Adrenal gland (tissue), 12 donors: ENCODE measurements around the gene AGR3. TPM values are rescaled to one million over a fixed set of nuclear protein-coding genes. Genes with fewer than 3 reads are reported as not detected.
"Not testable (repeated sequence)": the region's sequence is repeated elsewhere in the genome, so short reads cannot be mapped to it uniquely, and the experiment has no call there.

Experiments used
- DNase-seq, 7 donors: peaks; one replicate each; pipeline ENCODE4 v3.0.0-alpha.2; 2019 to 2020
- H3K27ac ChIP-seq, 5 donors: fragments of 200-600 bp; sonication (generic) in 4 of 5; 1 replicate in 3 of 5; 2 replicates in 2 of 5; pipeline versions ENCODE4 v1.5.1 to v1.8.0; 2016 to 2020; ENCODE audit warnings: mild to moderate bottlenecking in 1 of 5
- H3K27me3 ChIP-seq: fragments of 200-600 bp; 2 replicates; pipeline ENCODE4 v1.8.0; 2021
- H3K36me3 ChIP-seq, 2 donors: fragments of 200-600 bp; replicated peaks in 1 of 2; 1 replicate in 1 of 2; 2 replicates in 1 of 2; pipeline versions ENCODE4 v1.5.1 to v1.8.0; 2018 to 2022
- H3K4me1 ChIP-seq, 2 donors: fragments of 200-600 bp; replicated peaks in 1 of 2; 1 replicate in 1 of 2; 2 replicates in 1 of 2; pipeline versions ENCODE4 v1.5.1 to v1.8.0; 2018 to 2021
- H3K4me3 ChIP-seq, 4 donors: fragments of 200-600 bp; sonication (generic) in 3 of 4; one replicate each; pipeline ENCODE4 v1.5.1; 2016 to 2018
- H3K9me3 ChIP-seq, 3 donors: fragments of 200-600 bp; sonication (generic) in 1 of 3; replicated peaks in 1 of 3; 1 replicate in 2 of 3; 2 replicates in 1 of 3; pipeline versions ENCODE4 v1.5.1 to v1.8.0; 2016 to 2021
- CTCF ChIP-seq, 6 experiments: fragments of 450-650 bp in 4 of 6; fragments of 200-600 bp in 2 of 6; sonication (generic) in 1 of 6; IDR thresholded peaks; 1 replicate in 5 of 6; 2 replicates in 1 of 6; pipeline versions ENCODE4 v1.5.1 to v1.8.0; 2016 to 2021; ENCODE audit warnings: antibody characterized with exemption in 6 of 6, mild to moderate bottlenecking in 2 of 6, moderate library complexity in 1 of 6
- POLR2A ChIP-seq, 2 donors: fragments of 450-650 bp; IDR thresholded peaks; one replicate each; pipeline ENCODE4 v1.6.1; 2017; ENCODE audit warnings: antibody characterized with exemption in 2 of 2, mild to moderate bottlenecking in 2 of 2, moderate library complexity in 1 of 2
- WGBS, 4 donors: extraction: QIAGEN DNeasy Blood & Tissue Kit in 2 of 4; methylation state at CpG; one replicate each; pipeline versions ENCODE4 v1.1.5 to v1.1.7; 2013 to 2017; 5-methylcytosine and 5-hydroxymethylcytosine counted together
- intact Hi-C, 2 donors: fragments of 100-400 bp; cut with DNase I; formaldehyde crosslinking; loops; one replicate each; pipeline versions ENCODE4 v1.14.1 to v1.15.0; 2022 to 2023
- polyA plus RNA-seq, 3 donors: library from polyadenylated mRNA; stranded (reverse); fragments of 200-250 nt in 2 of 3; fragments of 350-450 nt in 1 of 3; fragmentation: Illumina TruSeq in 1 of 3; extraction: RNeasy Lipid Tissue Mini Kit (QIAGEN cat#74804) in 1 of 3; gene quantifications; one replicate each; pipeline ENCODE4 v1.2.3, GENCODE V29; 2013 to 2014
- total RNA-seq, 9 donors: library from RNA; depleted of rRNA in 4 of 9; stranded (reverse); fragments of >200 nt in 4 of 9; fragments of 120-200 nt in 1 of 9; fragmentation: NEBNext Ultra II Directional in 1 of 9; extraction: Animal tissue kit (Norgen Biotek cat#: 25700) in 1 of 9; gene quantifications; one replicate each; pipeline versions ENCODE4 v1.1.0 to v1.2.4, GENCODE V29; 2013 to 2023
- donor health status: healthy with polysubstance abuse.
- donor health status: Bipolar disorder and iron deficiency.
- donor health status: DM: yes; HTN: yes; CAD: no.
- donor health status: DM: no; HTN: no; CAD: no.
- donor health status: DM: no; HTN: no; CAD: no.
- donor health status: DM: yes; HTN: yes; CAD: no.

AGR3 gene
- total and polyA plus RNA-seq, 12 donors: not detected

GRCh38 chr7:16874066-16874465 lies 7.7 kb downstream of the AGR3 start:
- Histone ChIP-seq H3K4me1 (no peaks in the 10 kb centered on the region), H3K9me3 (peaks cover 0 to 6% (median 0%) of the 10 kb centered on the region in 3 donors), H3K36me3 (no peaks in the 10 kb centered on the region), H3K27ac (no peak overlapping the region), H3K4me3 (no peak overlapping the region), H3K27me3 (no peaks in the 10 kb centered on the region)
- TF ChIP-seq POLR2A (IDR thresholded peaks at IDR 0.05) (no peak), CTCF (IDR thresholded peaks at IDR 0.05) (no peak)
- 34 to 50% (median 46%) methylated on average over 4 of the region's 4 CpGs for WGBS, 4 donors
- intact Hi-C loops: no loop called here
- DNase-seq: no peak

- TF ChIP-seq POLR2A (IDR thresholded peaks at IDR 0.05) (no peak), CTCF (IDR thresholded peaks at IDR 0.05) (no peak)
- no peaks in the 10 kb centered on the region for H3K36me3 ChIP-seq
- no peak overlapping the region for H3K27ac ChIP-seq
- intact Hi-C loops: no loop called here
- H3K4me1 ChIP-seq: no peaks in the 10 kb centered on the region
- H3K4me3 ChIP-seq: no peak overlapping the region
- H3K27me3 ChIP-seq: no peaks in the 10 kb centered on the region
- DNase-seq: no peak
- H3K9me3 ChIP-seq: peaks cover 0 to 5% (median 0%) of the 10 kb centered on the region in 3 donors
These were observed 14.5 kb downstream of the AGR3 start for GRCh38 chr7:16867328-16867727.

- H3K9me3 ChIP-seq, H3K36me3 ChIP-seq, H3K4me1 ChIP-seq, H3K27ac ChIP-seq, H3K27me3 ChIP-seq, intact Hi-C loops, H3K4me3 ChIP-seq, DNase-seq: not testable (repeated sequence)
- 85 to 96% (median 91%) methylated on average over 5 to 11 of the region's 11 CpGs for WGBS, 4 donors
These were observed 28.6 kb downstream of the AGR3 start for GRCh38 chr7:16853189-16853588.

- Histone ChIP-seq H3K4me1 (no peaks in the 10 kb centered on the region), H3K27ac (no peak overlapping the region), H3K27me3 (no peaks in the 10 kb centered on the region), H3K36me3 (no peaks in the 10 kb centered on the region), H3K4me3 (no peak overlapping the region), H3K9me3 (no peaks in the 10 kb centered on the region)
- DNase-seq: peak in 1 of 7 donors; percentile 17
- intact Hi-C loops: no loop called here
- TF ChIP-seq POLR2A (IDR thresholded peaks at IDR 0.05) (no peak), CTCF (IDR thresholded peaks at IDR 0.05) (no peak)
- WGBS, 4 donors: 33 to 45% (median 42%) methylated on average over 2 of the region's 2 CpGs
These were observed 30.0 kb downstream of the AGR3 start for GRCh38 chr7:16851829-16852228.

- Histone ChIP-seq H3K27ac (peak overlapping the region in 1 of 5 donors; percentile 5), H3K27me3 (no peaks in the 10 kb centered on the region), H3K4me3 (no peak overlapping the region), H3K36me3 (no peaks in the 10 kb centered on the region), H3K4me1 (no peaks in the 10 kb centered on the region), H3K9me3 (no peaks in the 10 kb centered on the region)
- WGBS, 4 donors: 75 to 84% (median 76%) methylated on average over 29 to 44 of the region's 44 CpGs
- TF ChIP-seq CTCF (IDR thresholded peaks at IDR 0.05): no peak
- TF ChIP-seq POLR2A (IDR thresholded peaks at IDR 0.05): no peak
- no peak for DNase-seq
- intact Hi-C loops: no loop called here
These were observed 30.9 kb downstream of the AGR3 start for GRCh38 chr7:16850614-16851466.
